ENCODE results near the gene DLG5.

The DLG5 gene

GRCh38 chr10:77811831-77812430 lies 114.6 kb downstream of the DLG5 start:
- Histone ChIP-seq H3K9me3 (ENCODE audit: severe bottlenecking) (no peaks in the 10 kb centered on the region), H3K27me3 (ENCODE audit: insufficient read depth, low read depth, severe bottlenecking) (no peaks in the 10 kb centered on the region), H3K27ac (no peak overlapping the region), H3K36me3 (peaks cover 95% of the 10 kb centered on the region), H3K4me3 (ENCODE audit: low read depth, low read length) (no peak overlapping the region)
- no peak for TF ChIP-seq CTCF (IDR thresholded peaks at IDR 0.05; ENCODE audit: low read depth, low read length)
- no peak for DNase-seq

GRCh38 chr10:77810446-77811335 lies 115.9 kb downstream of the DLG5 start:
- no peaks in the 10 kb centered on the region for H3K27me3 ChIP-seq (ENCODE audit: insufficient read depth, low read depth, severe bottlenecking)
- TF ChIP-seq CTCF (IDR thresholded peaks at IDR 0.05; ENCODE audit: low read depth, low read length), result no peak
- no peaks in the 10 kb centered on the region for H3K9me3 ChIP-seq (ENCODE audit: severe bottlenecking)
- peaks cover 88% of the 10 kb centered on the region for H3K36me3 ChIP-seq
- no peak for DNase-seq
- H3K4me3 ChIP-seq (ENCODE audit: low read depth, low read length), result no peak overlapping the region
- H3K27ac ChIP-seq, result no peak overlapping the region

GRCh38 chr10:77809336-77809735 lies 117.2 kb downstream of the DLG5 start:
- Histone ChIP-seq H3K9me3 (ENCODE audit: severe bottlenecking) (no peaks in the 10 kb centered on the region), H3K27ac (peak overlapping the region; percentile 34; the same call in 1 of the 2 replicates), H3K36me3 (peaks cover 89% of the 10 kb centered on the region), H3K27me3 (ENCODE audit: insufficient read depth, low read depth, severe bottlenecking) (no peaks in the 10 kb centered on the region), H3K4me3 (ENCODE audit: low read depth, low read length) (no peak overlapping the region)
- no peak for DNase-seq
- TF ChIP-seq CTCF (IDR thresholded peaks at IDR 0.05; ENCODE audit: low read depth, low read length), result no peak

GRCh38 chr10:77807706-77808105 lies 118.8 kb downstream of the DLG5 start:
- DNase-seq, result no peak
- Histone ChIP-seq H3K36me3 (peaks cover 87% of the 10 kb centered on the region), H3K9me3 (ENCODE audit: severe bottlenecking) (no peaks in the 10 kb centered on the region), H3K27me3 (ENCODE audit: insufficient read depth, low read depth, severe bottlenecking) (no peaks in the 10 kb centered on the region), H3K27ac (no peak overlapping the region), H3K4me3 (ENCODE audit: low read depth, low read length) (no peak overlapping the region)
- no peak for TF ChIP-seq CTCF (IDR thresholded peaks at IDR 0.05; ENCODE audit: low read depth, low read length)

- no peaks in the 10 kb centered on the region for H3K9me3 ChIP-seq (ENCODE audit: severe bottlenecking)
- no peak for DNase-seq
- no peak overlapping the region for H3K4me3 ChIP-seq (ENCODE audit: low read depth, low read length)
- no peaks in the 10 kb centered on the region for H3K27me3 ChIP-seq (ENCODE audit: insufficient read depth, low read depth, severe bottlenecking)
- no peak overlapping the region for H3K27ac ChIP-seq
- H3K36me3 ChIP-seq, result peaks cover 87% of the 10 kb centered on the region
- TF ChIP-seq CTCF (IDR thresholded peaks at IDR 0.05; ENCODE audit: low read depth, low read length), result no peak
Observed at GRCh38 chr10:77806511-77807157, 119.9 kb downstream of the DLG5 start.

All from WERI-Rb-1 (cell line).